Aorta (tissue), 5 donors: ENCODE results near the gene DMAC2L. TPM values are rescaled to one million over a fixed set of nuclear protein-coding genes. Genes with fewer than 3 reads are reported as not detected.

ENCODE experiments used
- ATAC-seq: fragments of 200-7000 bp; cut with Tn5 transposase; one replicate; pipeline ENCODE4 v1.9.1; 2022; ENCODE audit warnings: moderate library complexity; ENCODE audit not compliant: low FRiP score
- DNase-seq, 2 donors: peaks; one replicate each; pipeline ENCODE4 v3.0.0-alpha.2; 2020
- H3K27ac ChIP-seq, 2 donors: one replicate each; pipeline ENCODE4 v1.5.1; 2013; ENCODE audit warnings: low read length in 2 of 2, mild to moderate bottlenecking in 2 of 2, moderate library complexity in 2 of 2, control low read depth in 1 of 2, inconsistent platforms in 1 of 2, low read depth in 1 of 2
- H3K27me3 ChIP-seq, 2 donors: one replicate each; pipeline ENCODE4 v1.6.1; 2013; ENCODE audit warnings: control low read depth in 1 of 2, low read length in 1 of 2, mild to moderate bottlenecking in 1 of 2, moderate library complexity in 1 of 2; ENCODE audit not compliant: insufficient read depth in 2 of 2, control insufficient read depth in 1 of 2
- H3K36me3 ChIP-seq, 2 donors: one replicate each; pipeline ENCODE4 v1.6.1; 2013; ENCODE audit warnings: control low read depth in 1 of 2, low read length in 1 of 2, mild to moderate bottlenecking in 1 of 2; ENCODE audit not compliant: insufficient read depth in 2 of 2, control insufficient read depth in 1 of 2
- H3K4me1 ChIP-seq, 2 donors: one replicate each; pipeline ENCODE4 v1.6.1; 2013; ENCODE audit warnings: low read length in 2 of 2, control low read depth in 1 of 2, mild to moderate bottlenecking in 1 of 2, moderate library complexity in 1 of 2; ENCODE audit not compliant: insufficient read depth in 2 of 2, control insufficient read depth in 1 of 2
- H3K4me3 ChIP-seq, 2 donors: one replicate each; pipeline ENCODE4 v1.5.1; 2013; ENCODE audit warnings: low read length in 2 of 2, control low read depth in 1 of 2, mild to moderate bottlenecking in 1 of 2
- H3K9me3 ChIP-seq: one replicate; pipeline ENCODE4 v1.6.1; 2013; ENCODE audit warnings: mild to moderate bottlenecking, low read length; ENCODE audit not compliant: control insufficient read depth
- WGBS, 2 donors: extraction: QIAGEN DNeasy Blood & Tissue Kit; methylation state at CpG; one replicate each; pipeline ENCODE4 v1.1.7; 2013; 5-methylcytosine and 5-hydroxymethylcytosine counted together
- intact Hi-C, 2 donors: fragments of 100-400 bp; cut with DNase I; formaldehyde crosslinking; loops; one replicate each; pipeline versions ENCODE4 v1.14.2 to v1.15.0; 2022
- polyA plus RNA-seq, 2 donors: library from polyadenylated mRNA; stranded (reverse); fragments of 200-250 nt; gene quantifications; one replicate each; pipeline ENCODE4 v1.2.3, GENCODE V29; 2013
- total RNA-seq, 2 donors: library from RNA; stranded (reverse); fragmentation: NEBNext Ultra II Directional; extraction: Animal tissue kit (Norgen Biotek cat#: 25700); gene quantifications; one replicate each; pipeline ENCODE4 v1.2.1, GENCODE V29; 2021
- donor health status: healthy with polysubstance abuse.
- donor health status: Bipolar disorder and iron deficiency.
- donor health status: DM: no; HTN: no; CAD: no.
- donor health status: DM: no; HTN: no; CAD: no.
- donor health status: DM: yes; HTN: yes; CAD: no.

Gene DMAC2L
- total and polyA plus RNA-seq, 4 donors = 6.8 to 15.8 (median 12.2) TPM

GRCh38 chr14:50335989-50336824 lies 24.1 kb downstream of the DMAC2L start:
- Histone ChIP-seq H3K36me3 (no peaks in the 10 kb centered on the region), H3K27me3 (no peaks in the 10 kb centered on the region), H3K9me3 (no peaks in the 10 kb centered on the region), H3K4me3 (no peak overlapping the region), H3K27ac (no peak overlapping the region), H3K4me1 (no peaks in the 10 kb centered on the region)
- intact Hi-C loops = no loop called here
- WGBS, 2 donors = 64 to 67% methylated on average over 7 of the region's 7 CpGs
- DNase-seq (no peak), ATAC-seq (no peak)

GRCh38 chr14:50338587-50338986 lies 26.5 kb downstream of the DMAC2L start:
- no peak for DNase-seq
- 98% methylated on average over 2 of the region's 2 CpGs for WGBS, 2 donors
- intact Hi-C loops = no loop called here

GRCh38 chr14:50339178-50339804 lies 27.2 kb downstream of the DMAC2L start:
- Histone ChIP-seq H3K27me3 (no peaks in the 10 kb centered on the region), H3K4me1 (no peaks in the 10 kb centered on the region), H3K4me3 (no peak overlapping the region), H3K27ac (no peak overlapping the region), H3K36me3 (no peaks in the 10 kb centered on the region), H3K9me3 (no peaks in the 10 kb centered on the region)
- intact Hi-C loops = no loop called here
- 75 to 76% methylated on average over 3 of the region's 3 CpGs for WGBS, 2 donors
- DNase-seq (no peak), ATAC-seq (no peak)

More at GRCh38 chr14:50338587-50338986, 26.5 kb downstream of the DMAC2L start:
- no peak overlapping the region for H3K27ac ChIP-seq
- H3K27me3 ChIP-seq = no peaks in the 10 kb centered on the region
- no peak for ATAC-seq
- H3K4me3 ChIP-seq = no peak overlapping the region
- H3K4me1 ChIP-seq = no peaks in the 10 kb centered on the region
- no peaks in the 10 kb centered on the region for H3K9me3 ChIP-seq
- H3K36me3 ChIP-seq = no peaks in the 10 kb centered on the region

DNA sequence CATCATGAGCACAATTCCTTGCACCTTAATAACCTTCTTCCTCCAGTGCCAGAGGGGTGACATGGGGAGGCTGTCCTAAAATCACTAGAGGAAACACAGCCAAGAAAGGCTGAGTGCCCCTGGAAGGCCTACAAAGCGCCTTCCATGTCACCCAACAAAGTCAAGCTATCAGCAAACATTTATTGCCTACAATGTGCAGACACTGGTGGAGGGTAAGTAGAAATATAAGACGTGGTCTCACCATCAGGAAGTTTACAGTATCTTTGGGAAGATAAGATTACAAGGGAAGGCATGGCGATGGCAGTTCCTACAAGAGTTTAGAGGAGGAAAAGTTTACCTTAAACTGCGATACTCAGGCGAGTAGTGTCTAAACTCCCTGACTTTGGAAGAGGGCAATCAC lies 27.9 kb downstream of the DMAC2L start:
- H3K27ac ChIP-seq = no peak overlapping the region
- intact Hi-C loops = no loop called here
- no peaks in the 10 kb centered on the region for H3K9me3 ChIP-seq
- no peaks in the 10 kb centered on the region for H3K27me3 ChIP-seq
- H3K4me3 ChIP-seq = no peak overlapping the region
- ATAC-seq (no peak), DNase-seq (no peak)
- no peaks in the 10 kb centered on the region for H3K36me3 ChIP-seq
- WGBS, 2 donors = 91 to 96% methylated on average over 5 of the region's 5 CpGs
- no peaks in the 10 kb centered on the region for H3K4me1 ChIP-seq

DNA sequence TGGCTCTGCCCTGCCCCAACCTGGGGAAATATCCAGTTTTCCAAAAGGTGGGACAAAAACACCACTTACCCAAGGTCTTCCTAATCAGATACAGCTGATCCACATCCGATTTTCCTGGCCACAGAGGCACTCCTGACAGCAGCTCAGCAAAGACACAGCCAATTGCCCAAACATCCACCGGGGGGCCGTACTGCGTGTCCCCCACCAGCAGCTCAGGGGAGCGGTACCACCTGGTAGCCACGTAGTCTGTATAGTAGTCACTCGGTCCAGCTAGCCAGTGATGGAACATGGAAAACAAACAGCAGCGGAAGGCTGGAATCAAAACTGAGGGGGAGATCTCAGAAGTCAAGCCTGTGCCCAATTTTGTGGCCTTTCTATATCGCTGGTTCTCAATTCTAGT lies 28.8 kb downstream of the DMAC2L start:
- Histone ChIP-seq H3K4me1 (no peaks in the 10 kb centered on the region), H3K27me3 (no peaks in the 10 kb centered on the region), H3K27ac (no peak overlapping the region), H3K36me3 (no peaks in the 10 kb centered on the region), H3K4me3 (no peak overlapping the region), H3K9me3 (no peaks in the 10 kb centered on the region)
- ATAC-seq (no peak), DNase-seq (no peak)
- intact Hi-C loops = no loop called here
- WGBS, 2 donors = 83 to 85% methylated on average over 9 of the region's 9 CpGs

GRCh38 chr14:50342221-50343078 lies 30.3 kb downstream of the DMAC2L start:
- H3K4me3 ChIP-seq = no peak overlapping the region
- no peaks in the 10 kb centered on the region for H3K27me3 ChIP-seq
- no peak for DNase-seq
- peak; percentile 78 for ATAC-seq
- intact Hi-C loops = no loop called here
- no peaks in the 10 kb centered on the region for H3K9me3 ChIP-seq
- no peaks in the 10 kb centered on the region for H3K36me3 ChIP-seq
- H3K27ac ChIP-seq = no peak overlapping the region
- 31 to 34% methylated on average over 8 of the region's 8 CpGs for WGBS, 2 donors
- no peaks in the 10 kb centered on the region for H3K4me1 ChIP-seq

- no peak overlapping the region for H3K4me3 ChIP-seq
- ATAC-seq (no peak), DNase-seq (no peak)
- H3K27ac ChIP-seq = no peak overlapping the region
- no peaks in the 10 kb centered on the region for H3K4me1 ChIP-seq
- no peaks in the 10 kb centered on the region for H3K36me3 ChIP-seq
- intact Hi-C loops = no loop called here
- 71 to 85% methylated on average over 1 of the region's 1 CpG for WGBS, 2 donors
- no peaks in the 10 kb centered on the region for H3K27me3 ChIP-seq
- no peaks in the 10 kb centered on the region for H3K9me3 ChIP-seq
Observed at GRCh38 chr14:50343434-50343833, 31.3 kb downstream of the DMAC2L start.

DNA sequence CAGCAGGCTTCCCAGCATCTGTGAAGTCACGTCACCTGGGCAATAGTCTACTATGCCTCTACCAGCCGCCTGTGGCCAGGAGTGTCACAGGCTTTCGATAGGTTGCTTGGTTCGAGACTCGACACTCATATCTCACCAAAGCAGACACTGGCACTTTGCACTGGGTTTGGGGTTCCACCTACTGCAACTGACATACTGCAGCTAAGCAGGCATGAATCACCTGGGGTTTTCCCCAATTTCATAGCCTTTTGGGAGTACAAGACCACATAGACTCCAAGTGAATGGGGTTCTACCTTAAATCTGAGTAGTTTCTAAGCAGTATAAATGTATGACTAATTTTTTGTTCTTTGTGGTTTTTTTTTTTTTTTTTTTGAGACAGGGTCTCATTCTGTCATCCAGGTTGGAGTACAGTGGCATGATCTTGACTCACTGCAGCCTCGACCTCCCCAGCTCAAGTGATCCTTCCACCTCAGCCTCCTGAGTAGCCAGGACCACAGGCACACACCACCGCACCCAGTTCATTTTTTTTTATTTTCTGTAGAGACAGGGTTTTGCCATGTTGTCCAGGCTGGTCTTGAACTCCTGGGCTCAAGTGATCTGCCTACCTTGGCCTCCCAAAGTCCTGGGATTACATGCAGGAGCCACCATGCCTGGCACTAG lies 32.1 kb downstream of the DMAC2L start:
- Histone ChIP-seq H3K4me1 (no peaks in the 10 kb centered on the region), H3K27me3 (no peaks in the 10 kb centered on the region), H3K27ac (no peak overlapping the region), H3K4me3 (no peak overlapping the region), H3K36me3 (no peaks in the 10 kb centered on the region), H3K9me3 (no peaks in the 10 kb centered on the region)
- no peak for ATAC-seq
- intact Hi-C loops = no loop called here
- DNase-seq = no peak
- WGBS, 2 donors = 91 to 96% methylated on average over 7 of the region's 7 CpGs
